ENCODE data around the gene MPZL3.

DNA sequence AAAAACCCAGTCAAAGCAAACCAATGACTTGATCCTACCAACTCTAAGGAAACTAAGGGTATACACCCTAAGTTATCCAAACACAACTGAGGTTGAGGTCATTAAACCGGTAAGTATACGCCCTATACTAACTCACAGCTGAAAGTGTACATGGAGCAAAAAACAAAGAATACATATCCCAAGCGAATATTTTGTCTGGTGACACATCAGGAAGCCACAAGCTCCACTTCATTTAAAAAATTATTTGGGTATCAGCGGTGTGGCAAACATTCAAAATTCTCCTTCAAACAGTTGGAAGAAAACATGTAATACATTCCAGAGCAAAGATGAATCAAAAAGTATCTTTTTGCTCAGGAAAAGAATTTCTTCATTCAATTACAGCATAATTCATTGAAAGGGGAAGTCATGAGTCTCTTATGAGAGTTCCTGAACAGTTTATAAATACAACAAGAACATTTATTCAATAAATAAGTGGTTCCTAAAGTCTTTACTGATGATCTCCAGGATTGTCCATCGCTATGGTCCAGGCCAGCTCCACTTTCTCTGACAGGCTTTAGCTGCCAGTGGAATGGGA is 22.8 kb downstream of the MPZL3 start:
- TF ChIP-seq, protein P1, sequence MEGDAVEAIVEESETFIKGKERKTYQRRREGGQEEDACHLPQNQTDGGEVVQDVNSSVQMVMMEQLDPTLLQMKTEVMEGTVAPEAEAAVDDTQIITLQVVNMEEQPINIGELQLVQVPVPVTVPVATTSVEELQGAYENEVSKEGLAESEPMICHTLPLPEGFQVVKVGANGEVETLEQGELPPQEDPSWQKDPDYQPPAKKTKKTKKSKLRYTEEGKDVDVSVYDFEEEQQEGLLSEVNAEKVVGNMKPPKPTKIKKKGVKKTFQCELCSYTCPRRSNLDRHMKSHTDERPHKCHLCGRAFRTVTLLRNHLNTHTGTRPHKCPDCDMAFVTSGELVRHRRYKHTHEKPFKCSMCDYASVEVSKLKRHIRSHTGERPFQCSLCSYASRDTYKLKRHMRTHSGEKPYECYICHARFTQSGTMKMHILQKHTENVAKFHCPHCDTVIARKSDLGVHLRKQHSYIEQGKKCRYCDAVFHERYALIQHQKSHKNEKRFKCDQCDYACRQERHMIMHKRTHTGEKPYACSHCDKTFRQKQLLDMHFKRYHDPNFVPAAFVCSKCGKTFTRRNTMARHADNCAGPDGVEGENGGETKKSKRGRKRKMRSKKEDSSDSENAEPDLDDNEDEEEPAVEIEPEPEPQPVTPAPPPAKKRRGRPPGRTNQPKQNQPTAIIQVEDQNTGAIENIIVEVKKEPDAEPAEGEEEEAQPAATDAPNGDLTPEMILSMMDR (IDR thresholded peaks at IDR 0.05; ENCODE audit: low read depth, low read length) = no peak
- TF ChIP-seq EZH2phosphoT487 (IDR thresholded peaks at IDR 0.05; ENCODE audit: low read depth) = no peak

Measured in OCI-LY3 (cell line).